Caco-2 (cell line): ENCODE measurements around the gene VWA3B. TPM values are rescaled to one million over a fixed set of nuclear protein-coding genes. Genes with fewer than 3 reads are reported as not detected.

ENCODE experiments used
- BruUV-seq: library from RNA; stranded (reverse); fragments of 400-500 nt; replicated peaks from 2 replicates; lab custom pipeline; 2021; lab: Mats Ljungman, UMichigan
- CTCF ChIA-PET: fragments of 300-600 bp; sonication (Branson Sonifier 250); formaldehyde crosslinking; loops from one replicate; lab custom pipeline; 2022; ENCODE audit warnings: antibody characterized with exemption; lab: Charles Lee
- POLR2A ChIA-PET: fragments of 300-600 bp; sonication (Branson Sonifier 250); formaldehyde crosslinking; loops from one replicate; lab custom pipeline; 2022; ENCODE audit warnings: antibody characterized with exemption; lab: Charles Lee
- DNase-seq, 2 experiments: peaks; one replicate each; pipeline versions ENCODE4 v3.0.0 to v3.0.0-alpha.2; 2020 to 2022
- H3K27me3 ChIP-seq: replicated peaks from 2 replicates; pipeline ENCODE4 v1.6.0; 2011; ENCODE audit warnings: low read length; ENCODE audit not compliant: control insufficient read depth, insufficient read depth
- H3K36me3 ChIP-seq: 2 replicates; pipeline ENCODE4 v1.5.1; 2011; ENCODE audit warnings: low read length; ENCODE audit not compliant: control insufficient read depth, insufficient read depth
- H3K4me1 ChIP-seq: fragments of 250-450 bp; sonication (Bioruptor Pico); 2 replicates; pipeline ENCODE4 v1.5.1; 2020; ENCODE audit warnings: mild to moderate bottlenecking
- H3K4me3 ChIP-seq: 2 replicates; pipeline ENCODE4 v1.5.1; 2011; ENCODE audit warnings: low read depth, mild to moderate bottlenecking, control low read depth, low read length
- H3K9me3 ChIP-seq: fragments of 250-450 bp; sonication (Bioruptor Pico); 2 replicates; pipeline ENCODE4 v1.5.1; 2020; ENCODE audit warnings: mild to moderate bottlenecking, moderate library complexity
- H3K27ac Mint-ChIP-seq: one replicate; pipeline ENCODE4 v1.8.0; 2022; ENCODE audit warnings: mixed read lengths; ENCODE audit not compliant: unreplicated experiment
- H3K27me3 Mint-ChIP-seq: one replicate; pipeline ENCODE4 v1.8.0; 2022; ENCODE audit warnings: mixed read lengths; ENCODE audit not compliant: insufficient read depth, unreplicated experiment
- H3K36me3 Mint-ChIP-seq: one replicate; pipeline ENCODE4 v1.8.0; 2022; ENCODE audit warnings: mild to moderate bottlenecking, mixed read lengths; ENCODE audit not compliant: insufficient read depth, unreplicated experiment
- H3K4me1 Mint-ChIP-seq: one replicate; pipeline ENCODE4 v1.8.0; 2022; ENCODE audit warnings: low read depth, mixed read lengths; ENCODE audit not compliant: unreplicated experiment
- H3K4me3 Mint-ChIP-seq: one replicate; pipeline ENCODE4 v1.8.0; 2022; ENCODE audit warnings: mild to moderate bottlenecking, moderate library complexity, mixed read lengths; ENCODE audit not compliant: unreplicated experiment
- H3K9me3 Mint-ChIP-seq: one replicate; pipeline ENCODE4 v1.8.0; 2022; ENCODE audit warnings: mixed read lengths; ENCODE audit not compliant: unreplicated experiment
- intact Hi-C: fragments of 100-400 bp; cut with micrococcal nuclease; formaldehyde crosslinking; loops from one replicate; pipeline ENCODE4 v1.10.0; 2022; ENCODE audit not compliant: unreplicated experiment
- total RNA-seq: library from RNA; stranded (reverse); gene quantifications from 2 replicates; pipeline ENCODE4 v1.2.3, GENCODE V29; 2022
- TF ChIP-seq, protein P1 (sequence below), 2 experiments: fragments of 200-600 bp in 1 of 2; IDR thresholded peaks; 1 replicate in 1 of 2; 2 replicates in 1 of 2; pipeline versions ENCODE4 v1.5.1 to v1.8.0; 2011 to 2022; ENCODE audit warnings: antibody characterized with exemption in 1 of 2, control low read depth in 1 of 2, inconsistent platforms in 1 of 2, low read depth in 1 of 2, low read length in 1 of 2, mild to moderate bottlenecking in 1 of 2, moderate library complexity in 1 of 2; ENCODE audit not compliant: insufficient read depth in 1 of 2, severe bottlenecking in 1 of 2, unreplicated experiment in 1 of 2

Gene VWA3B
- total RNA-seq, 1 experiment from 2014 or later = not detected

- POLR2A ChIA-PET = no interaction called here
- BruUV-seq = no TSS peak
- DNase-seq = no peak
- H3K27me3 Mint-ChIP-seq = peaks cover 2% of the 10 kb centered on the region
- H3K4me1 Mint-ChIP-seq = no peaks in the 10 kb centered on the region
- CTCF ChIA-PET = no interaction called here
- Histone ChIP-seq H3K36me3 (no peaks in the 10 kb centered on the region), H3K4me3 (no peak overlapping the region), H3K27me3 (no peaks in the 10 kb centered on the region), H3K4me1 (no peaks in the 10 kb centered on the region), H3K9me3 (no peaks in the 10 kb centered on the region)
- TF ChIP-seq, protein P1, sequence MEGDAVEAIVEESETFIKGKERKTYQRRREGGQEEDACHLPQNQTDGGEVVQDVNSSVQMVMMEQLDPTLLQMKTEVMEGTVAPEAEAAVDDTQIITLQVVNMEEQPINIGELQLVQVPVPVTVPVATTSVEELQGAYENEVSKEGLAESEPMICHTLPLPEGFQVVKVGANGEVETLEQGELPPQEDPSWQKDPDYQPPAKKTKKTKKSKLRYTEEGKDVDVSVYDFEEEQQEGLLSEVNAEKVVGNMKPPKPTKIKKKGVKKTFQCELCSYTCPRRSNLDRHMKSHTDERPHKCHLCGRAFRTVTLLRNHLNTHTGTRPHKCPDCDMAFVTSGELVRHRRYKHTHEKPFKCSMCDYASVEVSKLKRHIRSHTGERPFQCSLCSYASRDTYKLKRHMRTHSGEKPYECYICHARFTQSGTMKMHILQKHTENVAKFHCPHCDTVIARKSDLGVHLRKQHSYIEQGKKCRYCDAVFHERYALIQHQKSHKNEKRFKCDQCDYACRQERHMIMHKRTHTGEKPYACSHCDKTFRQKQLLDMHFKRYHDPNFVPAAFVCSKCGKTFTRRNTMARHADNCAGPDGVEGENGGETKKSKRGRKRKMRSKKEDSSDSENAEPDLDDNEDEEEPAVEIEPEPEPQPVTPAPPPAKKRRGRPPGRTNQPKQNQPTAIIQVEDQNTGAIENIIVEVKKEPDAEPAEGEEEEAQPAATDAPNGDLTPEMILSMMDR (IDR thresholded peaks at IDR 0.05; ENCODE audit: insufficient read depth in 1 of 2, low read depth in 1 of 2, low read length in 1 of 2, severe bottlenecking in 1 of 2, unreplicated experiment in 1 of 2) = no peak
- H3K4me3 Mint-ChIP-seq = no peak overlapping the region
- no peaks in the 10 kb centered on the region for H3K36me3 Mint-ChIP-seq
- H3K9me3 Mint-ChIP-seq = no peaks in the 10 kb centered on the region
- intact Hi-C loops = no loop called here
- H3K27ac Mint-ChIP-seq = no peak overlapping the region
Measured at GRCh38 chr2:98233941-98234340, 147.0 kb downstream of the VWA3B start.

DNA sequence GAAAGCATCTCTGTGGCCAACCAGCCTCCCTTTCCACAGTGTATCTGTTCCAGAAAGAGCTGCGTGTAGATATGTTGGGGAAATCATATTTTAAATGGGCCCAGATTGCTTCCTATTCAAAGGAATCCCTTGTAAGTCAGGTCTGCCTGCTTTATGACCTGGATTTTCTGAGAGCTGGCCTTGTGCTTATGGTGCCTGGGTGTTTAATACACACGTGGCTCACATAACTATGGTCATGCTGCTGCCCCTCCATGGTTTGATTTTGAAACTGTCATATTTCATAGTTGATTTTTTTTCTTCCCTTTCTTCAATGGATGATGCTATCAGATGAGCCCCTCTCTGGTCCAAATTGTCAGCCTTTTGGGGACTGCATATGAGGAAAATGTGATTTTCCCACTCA is 147.8 kb downstream of the VWA3B start:
- no peak for DNase-seq
- no peaks in the 10 kb centered on the region for H3K9me3 Mint-ChIP-seq
- intact Hi-C loops = no loop called here
- no peak overlapping the region for H3K4me3 Mint-ChIP-seq
- TF ChIP-seq, protein P1 (IDR thresholded peaks at IDR 0.05; ENCODE audit: insufficient read depth in 1 of 2, low read depth in 1 of 2, low read length in 1 of 2, severe bottlenecking in 1 of 2, unreplicated experiment in 1 of 2) = no peak
- H3K36me3 Mint-ChIP-seq = no peaks in the 10 kb centered on the region
- peaks cover 2% of the 10 kb centered on the region for H3K27me3 Mint-ChIP-seq
- H3K27me3 ChIP-seq = no peaks in the 10 kb centered on the region
- H3K9me3 ChIP-seq = no peaks in the 10 kb centered on the region
- H3K4me1 ChIP-seq = no peaks in the 10 kb centered on the region
- POLR2A ChIA-PET = no interaction called here
- CTCF ChIA-PET = no interaction called here
- no peak overlapping the region for H3K27ac Mint-ChIP-seq
- no peaks in the 10 kb centered on the region for H3K4me1 Mint-ChIP-seq
- H3K36me3 ChIP-seq = no peaks in the 10 kb centered on the region
- no TSS peak for BruUV-seq
- H3K4me3 ChIP-seq = no peak overlapping the region

DNA sequence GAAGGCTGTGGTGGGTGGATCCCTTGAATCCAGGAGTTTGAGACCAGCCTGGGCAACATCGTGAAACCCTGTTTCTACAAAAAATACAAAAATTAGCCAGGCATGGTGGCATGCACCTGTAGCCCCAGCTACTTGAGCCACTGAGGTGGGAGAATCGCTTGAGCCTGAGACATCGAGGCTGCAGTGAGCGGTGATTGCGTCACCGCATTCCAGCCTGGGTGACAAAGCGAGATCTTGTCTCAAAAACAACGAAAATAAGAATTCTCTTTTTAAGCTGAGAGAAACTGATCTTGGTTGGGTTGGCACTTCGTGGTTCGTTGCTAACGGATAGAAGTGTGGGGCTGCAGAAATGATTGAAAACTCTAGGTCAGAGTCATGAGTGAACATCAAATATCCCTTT is 150.0 kb downstream of the VWA3B start:
- Mint-ChIP-seq H3K9me3 (no peaks in the 10 kb centered on the region), H3K36me3 (no peaks in the 10 kb centered on the region), H3K27ac (no peak overlapping the region), H3K27me3 (peaks cover 9% of the 10 kb centered on the region), H3K4me1 (peaks cover 8% of the 10 kb centered on the region), H3K4me3 (no peak overlapping the region)
- Histone ChIP-seq H3K9me3 (no peaks in the 10 kb centered on the region), H3K27me3 (no peaks in the 10 kb centered on the region), H3K4me3 (no peak overlapping the region), H3K36me3 (no peaks in the 10 kb centered on the region), H3K4me1 (no peaks in the 10 kb centered on the region)
- TF ChIP-seq, protein P1 (IDR thresholded peaks at IDR 0.05; ENCODE audit: insufficient read depth in 1 of 2, low read depth in 1 of 2, low read length in 1 of 2, severe bottlenecking in 1 of 2, unreplicated experiment in 1 of 2) = no peak
- intact Hi-C loops = no loop called here
- DNase-seq = no peak
- ChIA-PET POLR2A (no interaction called here), CTCF (no interaction called here)
- no TSS peak for BruUV-seq
